Spinal cord (tissue), 10 donors: ENCODE measurements around the gene CPNE6. TPM values are rescaled to one million over a fixed set of nuclear protein-coding genes. Genes with fewer than 3 reads are reported as not detected.

Source experiments
- DNase-seq, 6 donors: peaks; one replicate each; pipeline versions ENCODE4 v3.0.0 to v3.0.0-alpha.2; 2013 to 2015; ENCODE audit warnings: low spot score in 6 of 6, low read depth in 4 of 6
- H3K27ac ChIP-seq: one replicate; pipeline ENCODE4 v1.5.1; 2013; ENCODE audit warnings: low read depth, low read length, control low read depth
- H3K27me3 ChIP-seq: one replicate; pipeline ENCODE4 v1.6.1; 2013; ENCODE audit warnings: low read length; ENCODE audit not compliant: control insufficient read depth, insufficient read depth
- H3K36me3 ChIP-seq: one replicate; pipeline ENCODE4 v1.6.1; 2013; ENCODE audit warnings: low read length; ENCODE audit not compliant: control insufficient read depth, insufficient read depth
- H3K4me1 ChIP-seq: one replicate; pipeline ENCODE4 v1.6.1; 2013; ENCODE audit warnings: low read length; ENCODE audit not compliant: control insufficient read depth, insufficient read depth
- H3K4me3 ChIP-seq: one replicate; pipeline ENCODE4 v1.5.1; 2013; ENCODE audit warnings: low read depth, low read length, control low read depth
- H3K9me3 ChIP-seq: one replicate; pipeline ENCODE4 v1.6.1; 2013; ENCODE audit warnings: low read length; ENCODE audit not compliant: control insufficient read depth, insufficient read depth
- WGBS: methylation state at CpG from one replicate; pipeline ENCODE4 v1.1.5; 2013; ENCODE audit warnings: missing lambda C conversion rate; ENCODE audit not compliant: insufficient coverage; 5-methylcytosine and 5-hydroxymethylcytosine counted together
- polyA plus RNA-seq, 2 donors: library from polyadenylated mRNA; unstranded; fragments of 120-200 nt; gene quantifications; one replicate each; pipeline ENCODE4 v1.2.1, GENCODE V29; 2013; ENCODE audit not compliant: insufficient read length in 2 of 2
- total RNA-seq, 2 donors: library from RNA; depleted of rRNA in 1 of 2; stranded (reverse); fragments of 120-200 nt in 1 of 2; fragments of >200 nt in 1 of 2; gene quantifications; one replicate each; pipeline versions ENCODE4 v1.2.3 to v1.2.4, GENCODE V29; 2013 to 2014
- donor health status: healthy.

Gene CPNE6
- total and polyA plus RNA-seq, 4 donors, result 1.7 to 55.7 (median 14.6) TPM

- H3K4me1 ChIP-seq, result no peaks in the 10 kb centered on the region
- H3K9me3 ChIP-seq, result no peaks in the 10 kb centered on the region
- H3K27me3 ChIP-seq, result no peaks in the 10 kb centered on the region
- WGBS, result 91% methylated on average over 7 of the region's 8 CpGs
- no peak overlapping the region for H3K27ac ChIP-seq
- DNase-seq, result no peak
- H3K36me3 ChIP-seq, result peaks cover 51% of the 10 kb centered on the region
- no peak overlapping the region for H3K4me3 ChIP-seq
Observed at GRCh38 chr14:24122898-24123297, 51.5 kb downstream of the CPNE6 start.

GRCh38 chr14:24123424-24124417 is 52.4 kb downstream of the CPNE6 start:
- no peaks in the 10 kb centered on the region for H3K27me3 ChIP-seq
- WGBS, result 88% methylated on average over 9 of the region's 9 CpGs
- no peak for DNase-seq
- no peak overlapping the region for H3K27ac ChIP-seq
- no peaks in the 10 kb centered on the region for H3K4me1 ChIP-seq
- H3K36me3 ChIP-seq, result peaks cover 45% of the 10 kb centered on the region
- H3K4me3 ChIP-seq, result no peak overlapping the region
- no peaks in the 10 kb centered on the region for H3K9me3 ChIP-seq

DNA sequence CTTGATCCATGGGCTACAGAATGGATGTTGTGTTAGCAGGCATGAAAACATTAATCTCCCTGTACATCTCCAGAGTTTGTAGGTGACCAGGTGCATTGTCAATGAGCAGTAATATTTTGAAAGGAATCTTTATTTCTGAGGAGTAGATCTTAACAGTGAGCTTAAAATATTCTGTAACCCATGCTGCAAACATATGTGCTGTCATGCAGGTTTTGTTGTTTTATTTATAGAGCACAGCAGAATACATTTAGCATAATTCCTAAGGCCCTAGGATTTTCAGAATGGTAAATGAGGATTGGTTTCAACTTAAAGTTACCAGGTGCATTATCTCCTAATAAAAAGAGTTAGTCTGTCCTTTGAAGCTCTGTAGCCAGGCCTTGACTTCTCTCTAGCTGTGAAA is 55.6 kb downstream of the CPNE6 start:
- no peak overlapping the region for H3K27ac ChIP-seq
- DNase-seq, result no peak
- no peak overlapping the region for H3K4me3 ChIP-seq
- H3K27me3 ChIP-seq, result no peaks in the 10 kb centered on the region
- no peaks in the 10 kb centered on the region for H3K4me1 ChIP-seq
- H3K36me3 ChIP-seq, result peaks cover 20% of the 10 kb centered on the region
- no peaks in the 10 kb centered on the region for H3K9me3 ChIP-seq

GRCh38 chr14:24127673-24128072 is 56.3 kb downstream of the CPNE6 start:
- no peaks in the 10 kb centered on the region for H3K27me3 ChIP-seq
- 84% methylated on average over 2 of the region's 2 CpGs for WGBS
- no peaks in the 10 kb centered on the region for H3K9me3 ChIP-seq
- no peak for DNase-seq
- peaks cover 20% of the 10 kb centered on the region for H3K36me3 ChIP-seq
- no peaks in the 10 kb centered on the region for H3K4me1 ChIP-seq
- H3K27ac ChIP-seq, result no peak overlapping the region
- no peak overlapping the region for H3K4me3 ChIP-seq

Other genes with a start within 250 kb of the CPNE6 start
- gene DHRS4, start 117.8 kb upstream of the CPNE6 start, total RNA-seq, result 10 to 100 TPM; 14.1 to 19.9 TPM
- gene DHRS4, start 117.8 kb upstream of the CPNE6 start, polyA plus RNA-seq, result 10 to 100 TPM; 16.5 to 22.7 TPM
- gene DHRS4L2, start 82.6 kb upstream of the CPNE6 start, total RNA-seq, result 10 to 100 TPM in 1 of 2 donors, 1 to 10 TPM in 1; 5.6 to 22.5 TPM
- 10 to 100 TPM; 10.8 to 17.0 TPM for gene DHRS4L2, start 82.6 kb upstream of the CPNE6 start, polyA plus RNA-seq
- gene CARMIL3, start 19.6 kb upstream of the CPNE6 start, total RNA-seq, result 10 to 100 TPM; 10.2 to 11.9 TPM
- gene CARMIL3, start 19.6 kb upstream of the CPNE6 start, polyA plus RNA-seq, result 10 to 100 TPM; 32.9 to 43.2 TPM
- gene PCK2, start 22.7 kb downstream of the CPNE6 start, total RNA-seq, result 1 to 10 TPM; 3.9 to 5.1 TPM
- 1 to 10 TPM; 6.6 to 7.0 TPM for gene PCK2, start 22.7 kb downstream of the CPNE6 start, polyA plus RNA-seq
- 10 to 100 TPM; 62.1 to 66.9 TPM for gene DCAF11, start 43.2 kb downstream of the CPNE6 start, total RNA-seq
- gene DCAF11, start 43.2 kb downstream of the CPNE6 start, polyA plus RNA-seq, result 10 to 100 TPM; 59.5 to 64.1 TPM
- 1 to 10 TPM; 1.8 to 2.4 TPM for gene NRL, start 43.4 kb downstream of the CPNE6 start, total RNA-seq
- 1 to 10 TPM; 3.5 to 4.8 TPM for gene NRL, start 43.4 kb downstream of the CPNE6 start, polyA plus RNA-seq
- under 1 TPM in 1 of 2 donors, not detected in 1; 0.77 TPM for gene FITM1, start 59.1 kb downstream of the CPNE6 start, total RNA-seq
- gene FITM1, start 59.1 kb downstream of the CPNE6 start, polyA plus RNA-seq, result 1 to 10 TPM; 1.1 to 1.2 TPM
- 100 to 1,000 TPM in 1 of 2 donors, 10 to 100 TPM in 1; 49.0 to 134 TPM for gene PSME1, start 64.6 kb downstream of the CPNE6 start, total RNA-seq
- gene PSME1, start 64.6 kb downstream of the CPNE6 start, polyA plus RNA-seq, result 100 to 1,000 TPM in 1 of 2 donors, 10 to 100 TPM in 1; 96.2 to 103 TPM
- gene EMC9, start 70.0 kb downstream of the CPNE6 start, total RNA-seq, result 10 to 100 TPM; 11.0 to 20.1 TPM
- gene EMC9, start 70.0 kb downstream of the CPNE6 start, polyA plus RNA-seq, result 10 to 100 TPM; 31.2 to 37.2 TPM
- 100 to 1,000 TPM in 1 of 2 donors, 10 to 100 TPM in 1; 59.4 to 136 TPM for gene PSME2, start 75.0 kb downstream of the CPNE6 start, total RNA-seq
- gene PSME2, start 75.0 kb downstream of the CPNE6 start, polyA plus RNA-seq, result 100 to 1,000 TPM; 112 to 115 TPM
- gene RNF31, start 75.9 kb downstream of the CPNE6 start, total RNA-seq, result 10 to 100 TPM; 17.8 to 47.3 TPM
- gene RNF31, start 75.9 kb downstream of the CPNE6 start, polyA plus RNA-seq, result 10 to 100 TPM; 50.2 to 56.8 TPM
- 10 to 100 TPM; 50.0 to 81.4 TPM for gene IRF9, start 89.7 kb downstream of the CPNE6 start, total RNA-seq
- gene IRF9, start 89.7 kb downstream of the CPNE6 start, polyA plus RNA-seq, result 10 to 100 TPM; 68.6 to 74.0 TPM
- gene REC8, start 100.5 kb downstream of the CPNE6 start, total RNA-seq, result 10 to 100 TPM; 18.7 to 21.8 TPM
- 100 to 1,000 TPM in 1 of 2 donors, 10 to 100 TPM in 1; 95.9 to 129 TPM for gene REC8, start 100.5 kb downstream of the CPNE6 start, polyA plus RNA-seq
- 10 to 100 TPM in 1 of 2 donors, 1 to 10 TPM in 1; 9.2 to 28.2 TPM for gene IPO4, start 117.3 kb downstream of the CPNE6 start, total RNA-seq
- 10 to 100 TPM; 19.4 to 22.7 TPM for gene IPO4, start 117.3 kb downstream of the CPNE6 start, polyA plus RNA-seq
- gene TM9SF1, start 123.9 kb downstream of the CPNE6 start, total RNA-seq, result 10 to 100 TPM; 36.6 to 62.9 TPM
- gene TM9SF1, start 123.9 kb downstream of the CPNE6 start, polyA plus RNA-seq, result 10 to 100 TPM; 30.7 to 36.8 TPM
- gene TSSK4, start 134.1 kb downstream of the CPNE6 start, total RNA-seq, result not detected
- gene TSSK4, start 134.1 kb downstream of the CPNE6 start, polyA plus RNA-seq, result 10 to 100 TPM in 1 of 2 donors, 1 to 10 TPM in 1; 7.4 to 15.2 TPM
- 10 to 100 TPM; 23.2 to 44.2 TPM for gene CHMP4A, start 141.9 kb downstream of the CPNE6 start, total RNA-seq
- gene CHMP4A, start 141.9 kb downstream of the CPNE6 start, polyA plus RNA-seq, result 10 to 100 TPM; 48.9 to 62.9 TPM
- 10 to 100 TPM; 22.1 to 46.2 TPM for gene MDP1, start 144.5 kb downstream of the CPNE6 start, total RNA-seq
- 10 to 100 TPM; 19.5 to 21.3 TPM for gene MDP1, start 144.5 kb downstream of the CPNE6 start, polyA plus RNA-seq
- 100 to 1,000 TPM in 1 of 2 donors, 10 to 100 TPM in 1; 79.6 to 278 TPM for gene NEDD8, start 160.8 kb downstream of the CPNE6 start, total RNA-seq
- 100 to 1,000 TPM; 229 to 250 TPM for gene NEDD8, start 160.8 kb downstream of the CPNE6 start, polyA plus RNA-seq
- 10 to 100 TPM; 57.5 to 77.4 TPM for gene GMPR2, start 161.4 kb downstream of the CPNE6 start, total RNA-seq
- gene GMPR2, start 161.4 kb downstream of the CPNE6 start, polyA plus RNA-seq, result 10 to 100 TPM; 84.0 to 96.9 TPM
- gene TINF2, start 171.1 kb downstream of the CPNE6 start, total RNA-seq, result 10 to 100 TPM; 41.9 to 64.1 TPM
- gene TINF2, start 171.1 kb downstream of the CPNE6 start, polyA plus RNA-seq, result 10 to 100 TPM; 51.8 to 59.1 TPM
- 1 to 10 TPM in 1 of 2 donors, under 1 TPM in 1; 0.99 to 6.2 TPM for gene TGM1, start 191.6 kb downstream of the CPNE6 start, total RNA-seq
- 1 to 10 TPM; 4.9 to 6.1 TPM for gene TGM1, start 191.6 kb downstream of the CPNE6 start, polyA plus RNA-seq
- 10 to 100 TPM; 23.1 to 23.5 TPM for gene RABGGTA, start 200.0 kb downstream of the CPNE6 start, total RNA-seq
- gene RABGGTA, start 200.0 kb downstream of the CPNE6 start, polyA plus RNA-seq, result 10 to 100 TPM; 31.8 to 42.9 TPM
- 10 to 100 TPM; 12.6 to 20.2 TPM for gene DHRS1, start 228.2 kb downstream of the CPNE6 start, total RNA-seq
- 10 to 100 TPM; 31.1 to 47.5 TPM for gene DHRS1, start 228.2 kb downstream of the CPNE6 start, polyA plus RNA-seq
- gene NOP9, start 228.3 kb downstream of the CPNE6 start, total RNA-seq, result 10 to 100 TPM; 18.7 to 21.5 TPM
- 10 to 100 TPM; 25.7 to 27.7 TPM for gene NOP9, start 228.3 kb downstream of the CPNE6 start, polyA plus RNA-seq
- 10 to 100 TPM in 1 of 2 donors, 1 to 10 TPM in 1; 4.9 to 14.8 TPM for gene CIDEB, start 236.4 kb downstream of the CPNE6 start, total RNA-seq
- gene CIDEB, start 236.4 kb downstream of the CPNE6 start, polyA plus RNA-seq, result 1 to 10 TPM; 6.3 to 7.8 TPM
- gene LTB4R2, start 238.6 kb downstream of the CPNE6 start, total RNA-seq, result 1 to 10 TPM; 1.4 to 3.6 TPM
- gene LTB4R2, start 238.6 kb downstream of the CPNE6 start, polyA plus RNA-seq, result 1 to 10 TPM; 2.5 to 3.3 TPM
- gene LTB4R, start 239.9 kb downstream of the CPNE6 start, total RNA-seq, result 1 to 10 TPM; 2.7 to 2.8 TPM
- gene LTB4R, start 239.9 kb downstream of the CPNE6 start, polyA plus RNA-seq, result 1 to 10 TPM; 3.8 to 6.2 TPM